Measurements from ENCODE around the gene SEC14L1.

- TF ChIP-seq CTCF (IDR thresholded peaks at IDR 0.05; ENCODE audit: insufficient read depth, low read depth, low read length) (no peak), EZH2 (IDR thresholded peaks at IDR 0.05; ENCODE audit: insufficient read depth, low read length) (no peak)
Measured at GRCh38 chr17:77189148-77189547, 48.4 kb downstream of the SEC14L1 start.
